ENCODE data around the gene PRDX1.
A peak's percentile ranks its signal among the peaks of the same experiment; 100 is the strongest.
"Not testable (repeated sequence)": the region's sequence is repeated elsewhere in the genome, so short reads cannot be mapped to it uniquely, and the experiment has no call there.

PRDX1 gene

GRCh38 chr1:45490626-45491486 is 30.8 kb downstream of the PRDX1 start, which contains the start of gene TESK2:
Gene TESK2 (minus strand): TSS chr1:45491163. CDS start chr1:45457785, 33,378 bp downstream.
- peak; percentile 90 to 100 for DNase-seq (ENCODE audit: low read depth in 1 of 2, low spot score in 1 of 2)
- in situ Hi-C loops (cut with HindIII; ENCODE audit: low pct_unique_long_range_greater_than_20kb, low sequenced_read_pairs): no loop called here
- no peak for TF ChIP-seq JUND (IDR thresholded peaks at IDR 0.05; ENCODE audit: low read depth)

- no peak for DNase-seq (ENCODE audit: low read depth in 1 of 2, low spot score in 1 of 2)
- in situ Hi-C loops (cut with HindIII; ENCODE audit: low pct_unique_long_range_greater_than_20kb, low sequenced_read_pairs): no loop called here
Observed at GRCh38 chr1:45490121-45490625, 31.5 kb downstream of the PRDX1 start.

GRCh38 chr1:45489379-45489778 is 32.3 kb downstream of the PRDX1 start:
- in situ Hi-C loops (cut with HindIII; ENCODE audit: low pct_unique_long_range_greater_than_20kb, low sequenced_read_pairs); DNase-seq (ENCODE audit: low read depth in 1 of 2, low spot score in 1 of 2): not testable (repeated sequence)

More at GRCh38 chr1:45490121-45490625, 31.5 kb downstream of the PRDX1 start:
- no peak for TF ChIP-seq JUND (IDR thresholded peaks at IDR 0.05; ENCODE audit: low read depth)

DNA sequence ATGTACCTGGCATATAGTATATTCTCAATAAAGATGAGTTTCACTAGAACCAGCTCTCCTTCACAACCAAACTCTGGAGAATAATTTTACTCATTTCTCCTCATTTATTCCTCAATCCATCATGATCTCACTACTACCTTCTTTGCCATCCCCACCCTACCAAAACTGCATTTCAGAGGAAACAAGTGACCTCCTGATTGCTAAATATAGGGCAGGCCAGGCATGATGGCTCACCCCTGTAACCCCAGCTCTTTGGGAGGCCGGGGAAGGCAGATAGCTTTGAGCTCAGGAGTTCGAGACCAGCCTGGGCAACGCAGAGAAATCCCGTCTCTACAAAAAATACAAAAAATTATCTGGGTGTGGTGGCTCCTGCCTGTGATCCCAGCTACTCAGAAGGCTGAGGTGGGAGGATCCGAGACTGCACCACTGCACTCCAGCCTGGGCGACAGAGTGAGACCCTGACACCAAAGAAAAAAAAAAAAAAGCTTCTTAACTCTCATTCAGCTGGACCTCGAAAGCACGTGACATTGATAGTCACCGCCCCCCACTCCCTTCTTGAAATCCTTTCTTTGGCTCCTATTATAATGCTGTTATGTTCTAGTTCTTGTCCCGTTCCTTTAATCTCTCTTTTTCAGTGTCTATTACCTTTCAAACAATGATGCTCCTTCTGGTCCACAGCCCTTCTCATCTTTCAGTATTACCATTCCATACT is 32.9 kb downstream of the PRDX1 start:
- no peak for TF ChIP-seq JUND (IDR thresholded peaks at IDR 0.05; ENCODE audit: low read depth)
- DNase-seq (ENCODE audit: low read depth in 1 of 2, low spot score in 1 of 2): no peak
- in situ Hi-C loops (cut with HindIII; ENCODE audit: low pct_unique_long_range_greater_than_20kb, low sequenced_read_pairs): no loop called here

DNA sequence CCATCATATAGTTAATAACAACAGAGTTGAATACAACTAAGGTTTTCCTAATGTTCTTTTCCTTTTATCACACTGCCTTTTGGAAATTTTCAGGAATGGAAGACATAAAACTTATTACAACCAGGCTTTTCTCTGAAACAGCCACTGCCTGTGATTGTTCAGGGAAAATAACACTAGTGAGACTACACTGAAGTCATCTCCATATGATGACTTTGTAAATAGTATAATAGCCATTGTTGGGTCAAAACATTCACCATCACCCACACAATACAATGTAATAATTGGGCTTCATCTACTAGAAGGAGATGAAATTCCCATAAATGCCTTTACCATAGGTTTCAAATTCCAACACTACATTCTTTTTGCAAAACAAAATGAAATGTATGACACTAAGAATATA is 35.7 kb downstream of the PRDX1 start:
- in situ Hi-C loops (cut with HindIII; ENCODE audit: low pct_unique_long_range_greater_than_20kb, low sequenced_read_pairs): no loop called here
- no peak for TF ChIP-seq JUND (IDR thresholded peaks at IDR 0.05; ENCODE audit: low read depth)
- no peak for DNase-seq (ENCODE audit: low read depth in 1 of 2, low spot score in 1 of 2)

DNA sequence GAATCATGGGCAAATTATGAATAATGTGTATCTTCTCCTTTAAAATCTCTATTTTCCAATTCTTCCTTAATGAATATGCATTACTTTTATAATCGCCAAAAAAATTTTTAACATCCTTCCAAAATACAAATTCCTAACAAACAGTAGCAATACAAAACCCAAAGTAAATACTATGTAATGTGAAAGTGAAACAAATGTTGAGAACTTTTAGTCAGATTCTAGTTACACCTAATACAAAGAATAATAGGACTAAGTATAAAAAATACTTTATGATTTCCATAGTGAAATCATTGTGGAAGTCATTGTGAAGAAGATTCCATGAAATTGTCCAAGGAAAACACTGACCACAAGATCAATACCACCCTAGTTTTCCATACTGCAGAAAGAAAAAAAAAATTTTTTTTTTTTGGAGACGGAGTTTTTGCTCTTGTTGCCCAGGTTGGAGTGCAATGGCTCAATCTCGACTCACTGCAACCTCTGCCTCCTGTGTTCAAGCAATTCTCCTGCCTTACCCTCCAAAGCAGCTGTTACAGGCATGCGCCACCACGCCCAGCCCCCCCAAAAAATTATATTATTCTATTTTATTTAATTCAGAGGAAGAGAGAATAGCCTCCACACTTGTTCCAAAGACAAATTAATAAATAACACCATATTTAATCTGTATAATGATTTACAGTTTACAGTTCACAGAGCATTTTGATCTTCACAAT is 42.5 kb downstream of the PRDX1 start:
- in situ Hi-C loops (cut with HindIII; ENCODE audit: low pct_unique_long_range_greater_than_20kb, low sequenced_read_pairs): no loop called here
- DNase-seq (ENCODE audit: low read depth in 1 of 2, low spot score in 1 of 2): no peak
- no peak for TF ChIP-seq JUND (IDR thresholded peaks at IDR 0.05; ENCODE audit: low read depth)

- in situ Hi-C loops (cut with HindIII; ENCODE audit: low pct_unique_long_range_greater_than_20kb, low sequenced_read_pairs): no loop called here
- DNase-seq (ENCODE audit: low read depth in 1 of 2, low spot score in 1 of 2): no peak
- TF ChIP-seq JUND (IDR thresholded peaks at IDR 0.05; ENCODE audit: low read depth): no peak
Observed at GRCh38 chr1:45478121-45478814, 43.4 kb downstream of the PRDX1 start.

DNA sequence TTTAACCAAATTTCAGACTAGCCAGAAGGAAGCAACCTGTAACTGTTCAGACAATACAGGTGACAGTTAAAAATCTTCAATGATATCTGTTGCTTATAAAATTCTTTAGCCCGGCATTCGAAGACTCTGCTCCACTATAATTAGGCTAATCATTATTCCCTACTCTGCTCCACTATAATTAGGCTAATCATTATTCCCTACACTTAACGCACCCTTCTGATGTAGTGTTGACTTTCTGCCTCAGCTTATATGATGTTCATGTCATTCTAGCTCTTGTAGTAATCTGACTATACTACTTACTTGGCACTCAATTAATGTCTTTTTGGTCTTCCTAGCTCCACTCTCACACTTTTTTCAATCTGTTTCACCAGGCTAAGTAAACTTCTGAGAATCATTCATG is 44.0 kb downstream of the PRDX1 start:
- no peak for TF ChIP-seq JUND (IDR thresholded peaks at IDR 0.05; ENCODE audit: low read depth)
- DNase-seq (ENCODE audit: low read depth in 1 of 2, low spot score in 1 of 2): no peak
- in situ Hi-C loops (cut with HindIII; ENCODE audit: low pct_unique_long_range_greater_than_20kb, low sequenced_read_pairs): no loop called here

GRCh38 chr1:45474194-45474593 is 47.5 kb downstream of the PRDX1 start:
- in situ Hi-C loops (cut with HindIII; ENCODE audit: low pct_unique_long_range_greater_than_20kb, low sequenced_read_pairs): not testable (repeated sequence)

DNA sequence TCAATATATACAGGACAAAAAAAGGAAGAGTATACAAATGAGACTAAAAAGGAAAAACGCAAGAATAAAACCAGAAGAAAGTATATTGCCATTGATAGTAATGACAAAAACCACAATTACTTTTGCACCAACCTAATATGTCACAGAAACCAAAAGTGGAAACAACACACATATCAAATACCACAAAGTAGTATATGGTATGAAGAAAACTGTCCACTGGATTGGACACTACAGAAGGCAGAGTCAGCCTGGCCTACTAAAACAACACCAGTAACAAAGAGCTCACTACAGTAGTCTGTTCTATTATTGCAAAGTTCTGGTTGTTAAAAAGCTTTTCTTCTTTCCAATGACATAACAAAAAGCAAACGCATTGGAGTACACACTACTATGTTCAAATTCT is 48.4 kb downstream of the PRDX1 start:
- TF ChIP-seq JUND (IDR thresholded peaks at IDR 0.05; ENCODE audit: low read depth): no peak
- in situ Hi-C loops (cut with HindIII; ENCODE audit: low pct_unique_long_range_greater_than_20kb, low sequenced_read_pairs): no loop called here
- DNase-seq (ENCODE audit: low read depth in 1 of 2, low spot score in 1 of 2): no peak

More at GRCh38 chr1:45474194-45474593, 47.5 kb downstream of the PRDX1 start:
- DNase-seq (ENCODE audit: low read depth in 1 of 2, low spot score in 1 of 2): not testable (repeated sequence)

DNA sequence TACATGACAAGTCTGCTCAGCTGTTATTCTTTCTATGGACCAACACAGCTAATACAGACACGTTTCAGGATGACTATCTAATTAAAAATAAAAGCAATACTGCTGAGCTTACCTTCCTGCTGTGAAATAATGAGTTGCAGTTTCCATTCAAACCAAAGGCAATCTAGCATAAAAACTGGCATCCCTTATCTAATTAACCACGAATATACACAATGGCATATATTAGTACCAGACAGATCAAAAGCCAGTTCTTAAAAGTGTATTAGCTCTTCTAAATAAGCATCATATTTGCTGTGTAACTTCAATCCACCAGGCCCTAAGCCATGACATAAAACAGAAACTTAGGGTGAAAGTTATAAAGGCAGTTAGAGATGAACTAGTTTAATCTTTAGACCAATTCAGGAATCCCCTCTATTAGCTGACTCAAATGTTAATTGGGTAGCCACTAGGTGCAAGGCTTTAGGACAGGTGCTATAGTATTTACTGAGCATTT is 51.3 kb downstream of the PRDX1 start:
- TF ChIP-seq JUND (IDR thresholded peaks at IDR 0.05; ENCODE audit: low read depth): no peak
- no peak for DNase-seq (ENCODE audit: low read depth in 1 of 2, low spot score in 1 of 2)
- in situ Hi-C loops (cut with HindIII; ENCODE audit: low pct_unique_long_range_greater_than_20kb, low sequenced_read_pairs): no loop called here

GRCh38 chr1:45467353-45467752 is 54.3 kb downstream of the PRDX1 start:
- in situ Hi-C loops (cut with HindIII; ENCODE audit: low pct_unique_long_range_greater_than_20kb, low sequenced_read_pairs); DNase-seq (ENCODE audit: low read depth in 1 of 2, low spot score in 1 of 2): not testable (repeated sequence)

All from T47D (cell line).